Right lobe of liver (tissue), 6 donors: ENCODE data around the gene NUB1. TPM values are rescaled to one million over a fixed set of nuclear protein-coding genes. Genes with fewer than 3 reads are reported as not detected.
A peak's percentile ranks its signal among the peaks of the same experiment; 100 is the strongest.

Experiments
- ATAC-seq, 4 donors: fragments of 200-7000 bp; cut with Tn5 transposase; one replicate each; pipeline ENCODE4 v1.9.1; 2020; ENCODE audit warnings: mild to moderate bottlenecking in 4 of 4, moderate library complexity in 4 of 4
- DNase-seq, 3 donors: peaks; one replicate each; pipeline ENCODE4 v3.0.0-alpha.2; 2020
- H3K27ac ChIP-seq, 3 donors: fragments of 200-600 bp; one replicate each; pipeline ENCODE4 v1.8.0; 2022
- H3K27me3 ChIP-seq, 2 donors: fragments of 200-600 bp; one replicate each; pipeline ENCODE4 v1.8.0; 2022
- H3K36me3 ChIP-seq, 4 donors: fragments of 200-600 bp; sonication (generic) in 1 of 4; one replicate each; pipeline versions ENCODE4 v1.5.1 to v1.8.0; 2017 to 2022; ENCODE audit warnings: control low read depth in 1 of 4
- H3K4me1 ChIP-seq, 4 donors: fragments of 200-600 bp; sonication (generic) in 1 of 4; one replicate each; pipeline versions ENCODE4 v1.5.1 to v1.8.0; 2017 to 2022; ENCODE audit warnings: control low read depth in 1 of 4
- H3K4me3 ChIP-seq, 3 donors: fragments of 200-600 bp; one replicate each; pipeline ENCODE4 v1.8.0; 2022
- H3K9me3 ChIP-seq, 4 donors: fragments of 200-600 bp; sonication (generic) in 1 of 4; one replicate each; pipeline versions ENCODE4 v1.5.1 to v1.8.0; 2017 to 2022; ENCODE audit warnings: control low read depth in 1 of 4
- CTCF ChIP-seq, 4 donors: fragments of 200-600 bp in 3 of 4; fragments of 450-650 bp in 1 of 4; IDR thresholded peaks; one replicate each; pipeline versions ENCODE4 v1.5.1 to v1.8.0; 2016 to 2022; ENCODE audit warnings: antibody characterized with exemption in 4 of 4, mild to moderate bottlenecking in 2 of 4
- POLR2A ChIP-seq: fragments of 450-650 bp; IDR thresholded peaks from one replicate; pipeline ENCODE4 v1.6.1; 2017; ENCODE audit warnings: antibody characterized with exemption, mild to moderate bottlenecking
- WGBS: methylation state at CpG from one replicate; pipeline ENCODE4 v1.1.6; 2018; ENCODE audit warnings: low coverage, low lambda C conversion rate; ENCODE audit not compliant: insufficient coverage; ENCODE audit errors: missing lambda C conversion rate; 5-methylcytosine and 5-hydroxymethylcytosine counted together
- intact Hi-C, 2 donors: fragments of 100-400 bp; cut with DNase I; formaldehyde crosslinking; loops; one replicate each; pipeline versions ENCODE4 v1.11.2 to v1.14.1; 2022
- total RNA-seq, 6 experiments: library from RNA; depleted of rRNA in 2 of 6; stranded (reverse); fragments of >200 nt in 2 of 6; fragmentation: NEBNext Ultra II Directional in 3 of 6; extraction: Animal tissue kit (Norgen Biotek cat#: 25700) in 3 of 6; gene quantifications; one replicate each; pipeline versions ENCODE4 v1.1.0 to v1.2.4, GENCODE V29; 2016 to 2023
- donor health status: DM: no; HTN: yes; CAD: no.
- donor health status: DM: no; HTN: no; CAD: no.
- donor health status: DM: no; HTN: no; CAD: no.
- donor health status: DM: no; HTN: yes; CAD: no.
- donor health status: DM: no; HTN: yes; CAD: no.

The NUB1 gene
- total RNA-seq, 6 experiments from 2014 or later = 21.1 to 31.3 (median 26.2) TPM

GRCh38 chr7:151366166-151366879 is 24.7 kb downstream of the NUB1 start:
- no peaks in the 10 kb centered on the region for H3K9me3 ChIP-seq
- no peak overlapping the region for H3K4me3 ChIP-seq
- WGBS = 76% methylated on average over 5 of the region's 9 CpGs
- ATAC-seq = no peak
- no peaks in the 10 kb centered on the region for H3K27me3 ChIP-seq
- peaks cover 0 to 11% (median 0%) of the 10 kb centered on the region in 4 donors for H3K4me1 ChIP-seq
- DNase-seq = no peak
- peaks cover 0 to 28% (median 17%) of the 10 kb centered on the region in 4 donors for H3K36me3 ChIP-seq
- intact Hi-C loops = no loop called here
- no peak overlapping the region for H3K27ac ChIP-seq
- TF ChIP-seq POLR2A = no peak
- no peak for TF ChIP-seq CTCF (IDR thresholded peaks at IDR 0.05)

- no peak overlapping the region for H3K27ac ChIP-seq
- no peak overlapping the region for H3K4me3 ChIP-seq
- H3K9me3 ChIP-seq = no peaks in the 10 kb centered on the region
- ATAC-seq (no peak), DNase-seq (no peak)
- no peak for TF ChIP-seq CTCF (IDR thresholded peaks at IDR 0.05)
- TF ChIP-seq POLR2A = no peak
- intact Hi-C loops = no loop called here
- no peaks in the 10 kb centered on the region for H3K27me3 ChIP-seq
- peaks cover 0 to 24% (median 14%) of the 10 kb centered on the region in 4 donors for H3K36me3 ChIP-seq
- 72% methylated on average over 5 of the region's 5 CpGs for WGBS
- peaks cover 0 to 11% (median 0%) of the 10 kb centered on the region in 4 donors for H3K4me1 ChIP-seq
Observed at GRCh38 chr7:151366880-151367222, 25.2 kb downstream of the NUB1 start.

- H3K27ac ChIP-seq = no peak overlapping the region
- peaks cover 0 to 20% (median 12%) of the 10 kb centered on the region in 4 donors for H3K36me3 ChIP-seq
- TF ChIP-seq CTCF (IDR thresholded peaks at IDR 0.05) (no peak), POLR2A (no peak)
- H3K27me3 ChIP-seq = no peaks in the 10 kb centered on the region
- no peak for DNase-seq
- ATAC-seq = no peak
- H3K9me3 ChIP-seq = no peaks in the 10 kb centered on the region
- intact Hi-C loops = no loop called here
- H3K4me3 ChIP-seq = no peak overlapping the region
- 79% methylated on average over 4 of the region's 4 CpGs for WGBS
- H3K4me1 ChIP-seq = peaks cover 0 to 11% (median 0%) of the 10 kb centered on the region in 4 donors
Observed at GRCh38 chr7:151367284-151367683, 25.7 kb downstream of the NUB1 start.

- peak; percentile 99 to 100 (median 100) for ATAC-seq
- no peak overlapping the region for H3K27ac ChIP-seq
- intact Hi-C loops = no loop called here
- H3K4me1 ChIP-seq = peaks cover 0 to 11% (median 0%) of the 10 kb centered on the region in 4 donors
- H3K9me3 ChIP-seq = no peaks in the 10 kb centered on the region
- peaks cover 0 to 23% (median 9%) of the 10 kb centered on the region in 4 donors for H3K36me3 ChIP-seq
- WGBS = 11% methylated on average over 6 of the region's 11 CpGs
- peak; percentile 87 to 91 (median 90) for DNase-seq
- no peaks in the 10 kb centered on the region for H3K27me3 ChIP-seq
- TF ChIP-seq POLR2A = no peak
- peak; percentile 95 to 98 (median 97) for TF ChIP-seq CTCF (IDR thresholded peaks at IDR 0.05)
- H3K4me3 ChIP-seq = no peak overlapping the region
Observed at GRCh38 chr7:151368136-151368571, 26.5 kb downstream of the NUB1 start.
